Breast epithelium (tissue), 4 donors: ENCODE measurements around the gene MFSD1. TPM values are rescaled to one million over a fixed set of nuclear protein-coding genes. Genes with fewer than 3 reads are reported as not detected.
A peak's percentile ranks its signal among the peaks of the same experiment; 100 is the strongest.

Experiments used
- DNase-seq, 2 donors: peaks; one replicate each; pipeline ENCODE4 v3.0.0-alpha.2; 2019; ENCODE audit warnings: low spot score in 2 of 2
- H3K27ac ChIP-seq, 2 donors: fragments of 200-600 bp; sonication (generic) in 1 of 2; one replicate each; pipeline ENCODE4 v1.5.1; 2016 to 2019; ENCODE audit warnings: mild to moderate bottlenecking in 1 of 2
- H3K27me3 ChIP-seq, 2 donors: fragments of 200-600 bp; sonication (generic) in 1 of 2; one replicate each; pipeline versions ENCODE4 v1.5.1 to v1.6.0; 2017 to 2019; ENCODE audit warnings: control low read depth in 1 of 2, mild to moderate bottlenecking in 1 of 2
- H3K36me3 ChIP-seq: fragments of 200-600 bp; one replicate; pipeline ENCODE4 v1.5.1; 2019
- H3K4me1 ChIP-seq, 2 donors: fragments of 200-600 bp; sonication (generic); one replicate each; pipeline ENCODE4 v1.5.1; 2016 to 2019; ENCODE audit warnings: control low read depth in 1 of 2
- H3K4me3 ChIP-seq, 3 donors: fragments of 200-600 bp; sonication (generic); 1 replicate in 2 of 3; 2 replicates in 1 of 3; pipeline ENCODE4 v1.5.1; 2016 to 2019; ENCODE audit warnings: mild to moderate bottlenecking in 3 of 3, moderate library complexity in 2 of 3
- H3K9me3 ChIP-seq, 2 donors: fragments of 200-600 bp; sonication (generic) in 1 of 2; one replicate each; pipeline ENCODE4 v1.5.1; 2016 to 2019; ENCODE audit warnings: control low read depth in 1 of 2
- POLR2A ChIP-seq: fragments of 450-650 bp; IDR thresholded peaks from one replicate; pipeline ENCODE4 v1.6.1; 2016; ENCODE audit warnings: antibody characterized with exemption, mild to moderate bottlenecking, moderate library complexity
- POLR2AphosphoS5 ChIP-seq, 3 donors: sonication (generic); formaldehyde crosslinking; IDR thresholded peaks; one replicate each; pipeline ENCODE4 v1.6.1; 2017; ENCODE audit warnings: antibody characterized with exemption in 3 of 3
- intact Hi-C: fragments of 100-400 bp; cut with DNase I; formaldehyde crosslinking; loops from one replicate; pipeline ENCODE4 v1.15.1; 2023; ENCODE audit warnings: low total_unique reads
- total RNA-seq, 3 donors: library from RNA; depleted of rRNA; stranded (reverse); fragments of >200 nt; gene quantifications; one replicate each; pipeline ENCODE4 v1.1.0, GENCODE V29; 2016
- TF ChIP-seq, protein P1 (sequence below), 3 donors: fragments of 450-650 bp; IDR thresholded peaks; one replicate each; pipeline ENCODE4 v1.5.1; 2016 to 2017; ENCODE audit warnings: antibody characterized with exemption in 3 of 3, mild to moderate bottlenecking in 3 of 3, moderate library complexity in 3 of 3

MFSD1 gene
- total RNA-seq, 3 donors from 2014 or later: 76.7 to 134 (median 125) TPM

DNA sequence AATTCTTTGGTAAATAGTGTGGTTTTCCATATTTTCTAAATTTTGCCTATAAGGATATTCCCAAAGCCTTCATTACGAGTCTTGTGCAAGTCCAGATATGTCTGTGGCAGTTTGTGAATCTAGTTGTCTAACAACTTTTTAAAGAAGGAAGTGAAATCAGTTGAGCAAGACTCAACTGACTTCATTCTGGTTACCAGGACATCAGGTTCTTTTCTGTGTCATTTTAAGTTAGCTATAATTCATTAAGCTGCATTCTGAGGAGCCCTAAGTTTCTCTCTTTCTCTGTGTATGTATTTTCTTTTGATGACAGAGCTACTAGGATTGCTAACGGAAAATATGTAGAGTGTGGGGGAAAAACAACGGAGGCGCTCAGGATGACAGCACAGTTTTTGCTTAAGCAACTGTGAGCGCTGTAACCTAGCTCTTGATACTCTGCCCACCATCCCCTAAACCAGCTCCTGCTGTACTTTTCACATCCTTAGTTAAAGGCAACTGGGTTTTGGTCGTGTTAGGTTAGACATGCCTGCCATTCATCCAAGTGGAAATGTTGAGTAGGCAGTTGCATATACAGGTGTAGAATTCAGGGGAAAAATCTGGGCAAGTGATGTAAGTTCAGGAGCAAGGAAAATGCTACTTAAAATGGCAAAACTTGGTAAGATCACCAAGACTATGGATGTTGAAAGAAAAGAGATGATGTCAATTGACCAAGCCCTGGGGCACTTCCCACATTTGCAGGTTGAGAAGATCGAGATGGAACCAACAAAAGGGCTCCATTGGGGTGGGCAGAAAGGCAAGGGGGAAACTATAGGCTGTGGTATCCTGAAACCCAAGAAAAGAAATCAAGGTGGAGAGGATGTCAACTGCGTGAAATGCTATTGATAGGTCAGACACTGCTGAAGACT, 9.2 kb downstream of the MFSD1 start:
- H3K36me3 ChIP-seq: no peaks in the 10 kb centered on the region
- H3K4me3 ChIP-seq: no peak overlapping the region
- H3K27ac ChIP-seq: no peak overlapping the region

DNA sequence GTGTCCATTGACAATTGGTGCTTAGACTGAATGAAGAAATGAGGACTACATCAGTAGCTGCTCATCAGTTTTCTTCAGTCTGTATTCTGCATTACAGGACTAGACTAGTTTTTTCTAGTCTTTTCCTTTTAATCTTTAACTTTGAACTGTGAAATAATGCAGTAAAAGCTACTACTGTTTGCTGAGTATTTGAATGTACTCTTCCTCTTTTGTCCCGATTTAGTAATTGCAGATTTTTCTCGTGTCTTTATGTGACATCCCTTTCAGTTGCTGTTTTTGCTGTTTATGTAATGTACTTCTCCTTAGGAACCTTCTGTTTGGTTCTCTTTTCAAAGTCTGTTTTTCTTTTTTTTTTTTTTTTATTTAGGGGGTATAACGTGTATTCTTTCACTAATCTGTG, 17.4 kb downstream of the MFSD1 start:
- Histone ChIP-seq H3K36me3 (peaks cover 5% of the 10 kb centered on the region), H3K4me1 (no peaks in the 10 kb centered on the region), H3K9me3 (no peaks in the 10 kb centered on the region), H3K27me3 (no peaks in the 10 kb centered on the region), H3K27ac (no peak overlapping the region), H3K4me3 (peak overlapping the region in 1 of 3 donors; percentile 11)
- intact Hi-C loops: no loop called here
- TF ChIP-seq POLR2A (no peak), POLR2AphosphoS5 (IDR thresholded peaks at IDR 0.05) (no peak)
- TF ChIP-seq, protein P1, sequence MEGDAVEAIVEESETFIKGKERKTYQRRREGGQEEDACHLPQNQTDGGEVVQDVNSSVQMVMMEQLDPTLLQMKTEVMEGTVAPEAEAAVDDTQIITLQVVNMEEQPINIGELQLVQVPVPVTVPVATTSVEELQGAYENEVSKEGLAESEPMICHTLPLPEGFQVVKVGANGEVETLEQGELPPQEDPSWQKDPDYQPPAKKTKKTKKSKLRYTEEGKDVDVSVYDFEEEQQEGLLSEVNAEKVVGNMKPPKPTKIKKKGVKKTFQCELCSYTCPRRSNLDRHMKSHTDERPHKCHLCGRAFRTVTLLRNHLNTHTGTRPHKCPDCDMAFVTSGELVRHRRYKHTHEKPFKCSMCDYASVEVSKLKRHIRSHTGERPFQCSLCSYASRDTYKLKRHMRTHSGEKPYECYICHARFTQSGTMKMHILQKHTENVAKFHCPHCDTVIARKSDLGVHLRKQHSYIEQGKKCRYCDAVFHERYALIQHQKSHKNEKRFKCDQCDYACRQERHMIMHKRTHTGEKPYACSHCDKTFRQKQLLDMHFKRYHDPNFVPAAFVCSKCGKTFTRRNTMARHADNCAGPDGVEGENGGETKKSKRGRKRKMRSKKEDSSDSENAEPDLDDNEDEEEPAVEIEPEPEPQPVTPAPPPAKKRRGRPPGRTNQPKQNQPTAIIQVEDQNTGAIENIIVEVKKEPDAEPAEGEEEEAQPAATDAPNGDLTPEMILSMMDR (IDR thresholded peaks at IDR 0.05): no peak
- DNase-seq: no peak

More for the DNA sequence above, 9.2 kb downstream of the MFSD1 start:
- Histone ChIP-seq H3K9me3 (no peaks in the 10 kb centered on the region), H3K27me3 (no peaks in the 10 kb centered on the region), H3K4me1 (no peaks in the 10 kb centered on the region)
- intact Hi-C loops: no loop called here
- DNase-seq: no peak
- TF ChIP-seq POLR2AphosphoS5 (IDR thresholded peaks at IDR 0.05) (no peak), POLR2A (no peak)
- TF ChIP-seq, protein P1 (IDR thresholded peaks at IDR 0.05): no peak

DNA sequence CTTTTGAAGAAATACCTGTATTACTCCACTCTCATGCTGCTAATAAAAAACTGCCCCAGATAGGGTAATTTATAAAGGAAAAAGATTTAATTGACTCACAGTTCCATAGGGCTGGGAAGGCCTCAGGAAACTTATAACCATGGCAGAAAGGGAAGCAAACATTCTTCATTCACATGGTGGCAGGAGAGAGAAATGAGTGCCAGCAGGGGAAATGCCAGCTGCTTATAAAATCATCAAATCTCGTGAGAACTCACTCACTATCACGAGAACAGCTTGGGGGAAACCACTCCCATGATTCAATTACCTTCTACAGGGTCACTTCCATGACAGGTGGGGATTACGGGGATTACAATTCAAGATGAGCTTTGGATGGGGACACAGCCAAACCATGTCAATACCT, 18.7 kb downstream of the MFSD1 start:
- H3K4me1 ChIP-seq: no peaks in the 10 kb centered on the region
- H3K9me3 ChIP-seq: no peaks in the 10 kb centered on the region
- H3K27me3 ChIP-seq: no peaks in the 10 kb centered on the region
- H3K4me3 ChIP-seq: no peak overlapping the region
- no peak overlapping the region for H3K27ac ChIP-seq
- intact Hi-C loops: no loop called here
- H3K36me3 ChIP-seq: peaks cover 5% of the 10 kb centered on the region
- DNase-seq: no peak
- no peak for TF ChIP-seq POLR2A
- TF ChIP-seq POLR2AphosphoS5 (IDR thresholded peaks at IDR 0.05): no peak
- TF ChIP-seq, protein P1 (IDR thresholded peaks at IDR 0.05): no peak

DNA sequence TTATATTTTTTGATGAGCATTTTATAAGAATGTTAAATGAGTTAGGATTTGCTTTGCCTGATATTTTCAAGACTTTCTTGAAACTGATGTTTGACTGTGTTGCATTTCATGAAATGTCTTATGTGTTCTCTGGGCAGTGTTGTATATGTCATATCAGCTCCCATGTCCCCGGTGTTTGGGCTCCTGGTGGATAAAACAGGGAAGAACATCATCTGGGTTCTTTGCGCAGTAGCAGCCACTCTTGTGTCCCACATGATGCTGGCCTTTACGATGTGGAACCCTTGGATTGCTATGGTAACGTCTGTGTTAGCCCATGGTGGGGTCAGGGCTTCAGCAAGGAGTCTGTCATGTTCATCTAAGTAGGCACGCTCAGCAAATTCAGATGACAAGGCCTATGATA, 20.0 kb downstream of the MFSD1 start:
- H3K9me3 ChIP-seq: no peaks in the 10 kb centered on the region
- no peak overlapping the region for H3K27ac ChIP-seq
- peaks cover 5% of the 10 kb centered on the region for H3K36me3 ChIP-seq
- H3K27me3 ChIP-seq: no peaks in the 10 kb centered on the region
- intact Hi-C loops: no loop called here
- no peak overlapping the region for H3K4me3 ChIP-seq
- TF ChIP-seq POLR2AphosphoS5 (IDR thresholded peaks at IDR 0.05) (no peak), POLR2A (no peak)
- no peak for DNase-seq
- H3K4me1 ChIP-seq: no peaks in the 10 kb centered on the region

DNA sequence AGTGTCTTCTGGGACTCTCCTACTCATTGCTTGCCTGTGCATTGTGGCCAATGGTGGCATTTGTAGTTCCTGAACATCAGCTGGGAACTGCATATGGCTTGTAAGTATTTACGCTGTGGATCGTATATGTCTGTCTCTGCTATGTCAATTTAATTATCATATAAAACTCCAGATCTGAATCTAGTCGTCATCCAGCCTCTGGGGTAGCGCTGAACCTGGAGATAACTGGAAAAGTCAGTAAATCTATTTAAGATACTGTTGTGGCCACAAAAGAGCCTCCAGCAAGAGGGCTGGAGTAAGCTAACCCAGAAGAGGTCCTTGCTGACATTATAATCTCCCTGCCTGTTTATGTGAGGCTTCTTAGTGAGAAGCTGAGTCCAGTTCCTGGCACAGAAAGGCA, 21.6 kb downstream of the MFSD1 start:
- Histone ChIP-seq H3K36me3 (peaks cover 5% of the 10 kb centered on the region), H3K4me3 (no peak overlapping the region), H3K27me3 (no peaks in the 10 kb centered on the region), H3K27ac (no peak overlapping the region), H3K4me1 (no peaks in the 10 kb centered on the region), H3K9me3 (no peaks in the 10 kb centered on the region)
- DNase-seq: no peak
- TF ChIP-seq POLR2A: no peak
- no peak for TF ChIP-seq POLR2AphosphoS5 (IDR thresholded peaks at IDR 0.05)
- TF ChIP-seq, protein P1 (IDR thresholded peaks at IDR 0.05): no peak
- intact Hi-C loops: no loop called here
